Trophoblast cell (in vitro differentiated cells and primary cell): ENCODE measurements around the gene TBCD.

Experiments
- DNase-seq, 2 donors: peaks; one replicate each; pipeline ENCODE4 v3.0.0-alpha.2; 2016
- H2AFZ ChIP-seq: 2 replicates; pipeline ENCODE4 v1.6.1; 2013; ENCODE audit warnings: low read length, moderate library complexity, mild to moderate bottlenecking; ENCODE audit not compliant: insufficient read depth, poor library complexity
- H2AK5ac ChIP-seq: 2 replicates; pipeline ENCODE4 v1.6.1; 2013; ENCODE audit warnings: mild to moderate bottlenecking, low read length
- H2BK120ac ChIP-seq: 2 replicates; pipeline ENCODE4 v1.6.1; 2013; ENCODE audit warnings: low read length, mild to moderate bottlenecking, moderate library complexity; ENCODE audit not compliant: insufficient read depth, poor library complexity
- H2BK12ac ChIP-seq: 2 replicates; pipeline ENCODE4 v1.6.1; 2013; ENCODE audit warnings: mild to moderate bottlenecking, low read length, moderate library complexity
- H2BK5ac ChIP-seq: 2 replicates; pipeline ENCODE4 v1.6.1; 2013; ENCODE audit warnings: low read length, low read depth, moderate library complexity, mild to moderate bottlenecking; ENCODE audit not compliant: poor library complexity
- H3K14ac ChIP-seq: 2 replicates; pipeline ENCODE4 v1.6.1; 2013; ENCODE audit warnings: mild to moderate bottlenecking, low read length
- H3K18ac ChIP-seq: 2 replicates; pipeline ENCODE4 v1.6.1; 2013; ENCODE audit warnings: mild to moderate bottlenecking, low read length
- H3K23ac ChIP-seq: 2 replicates; pipeline ENCODE4 v1.6.1; 2013; ENCODE audit warnings: low read length
- H3K27ac ChIP-seq: 2 replicates; pipeline ENCODE4 v1.5.1; 2013; ENCODE audit warnings: low read depth, mild to moderate bottlenecking, inconsistent platforms, low read length, moderate library complexity
- H3K27me3 ChIP-seq: 2 replicates; pipeline ENCODE4 v1.6.1; 2013; ENCODE audit warnings: inconsistent platforms, mild to moderate bottlenecking, low read length, moderate library complexity; ENCODE audit not compliant: insufficient read depth
- H3K36me3 ChIP-seq, 2 experiments: 1 replicate in 1 of 2; 2 replicates in 1 of 2; pipeline ENCODE4 v1.6.1; 2013; ENCODE audit warnings: low read length in 2 of 2, mild to moderate bottlenecking in 2 of 2, moderate library complexity in 1 of 2; ENCODE audit not compliant: insufficient read depth in 2 of 2, control insufficient read depth in 1 of 2
- H3K4ac ChIP-seq: 2 replicates; pipeline ENCODE4 v1.6.1; 2013; ENCODE audit warnings: low read depth, mild to moderate bottlenecking, low read length, moderate library complexity
- H3K4me1 ChIP-seq, 2 experiments: 1 replicate in 1 of 2; 2 replicates in 1 of 2; pipeline ENCODE4 v1.6.1; 2013; ENCODE audit warnings: low read length in 2 of 2, mild to moderate bottlenecking in 2 of 2, moderate library complexity in 1 of 2; ENCODE audit not compliant: insufficient read depth in 2 of 2, control insufficient read depth in 1 of 2
- H3K4me2 ChIP-seq: 2 replicates; pipeline ENCODE4 v1.6.1; 2013; ENCODE audit warnings: inconsistent platforms, mild to moderate bottlenecking, low read length, moderate library complexity
- H3K4me3 ChIP-seq: 2 replicates; pipeline ENCODE4 v1.5.1; 2013; ENCODE audit warnings: mild to moderate bottlenecking, low read depth, low read length, inconsistent platforms
- H3K79me1 ChIP-seq: one replicate; pipeline ENCODE4 v1.6.1; 2013; ENCODE audit warnings: low read length
- H3K79me2 ChIP-seq: 2 replicates; pipeline ENCODE4 v1.6.1; 2013; ENCODE audit warnings: low read length, mild to moderate bottlenecking; ENCODE audit not compliant: control insufficient read depth, insufficient read depth, poor library complexity
- H3K9ac ChIP-seq: 2 replicates; pipeline ENCODE4 v1.6.1; 2013; ENCODE audit warnings: mild to moderate bottlenecking, low read length
- H3K9me3 ChIP-seq: 2 replicates; pipeline ENCODE4 v1.6.1; 2013; ENCODE audit warnings: low read depth, mild to moderate bottlenecking, control low read depth, inconsistent platforms, low read length; ENCODE audit not compliant: insufficient read depth
- H4K12ac ChIP-seq: 2 replicates; pipeline ENCODE4 v1.6.1; 2013; ENCODE audit warnings: low read depth, mild to moderate bottlenecking, low read length, moderate library complexity
- H4K8ac ChIP-seq: 2 replicates; pipeline ENCODE4 v1.6.1; 2013; ENCODE audit warnings: low read depth, mild to moderate bottlenecking, low read length, moderate library complexity
- H4K91ac ChIP-seq: one replicate; pipeline ENCODE4 v1.6.1; 2013; ENCODE audit warnings: low read depth, mild to moderate bottlenecking, low read length, moderate library complexity
- WGBS: extraction: QIAGEN DNeasy Blood & Tissue Kit; methylation state at CpG from one replicate; pipeline ENCODE4 v1.1.7; 2013; ENCODE audit warnings: missing lambda C conversion rate; ENCODE audit not compliant: insufficient read length, insufficient coverage; ENCODE audit errors: extremely low coverage; 5-methylcytosine and 5-hydroxymethylcytosine counted together

TBCD gene

GRCh38 chr17:82942166-82943130 lies 190.6 kb downstream of the TBCD start:
- H4K12ac ChIP-seq = no peak overlapping the region
- H2BK5ac ChIP-seq = no peak overlapping the region
- H3K4me3 ChIP-seq = no peak overlapping the region
- no peak overlapping the region for H4K91ac ChIP-seq
- H2AK5ac ChIP-seq = no peak overlapping the region
- no peaks in the 10 kb centered on the region for H3K79me1 ChIP-seq
- no peak overlapping the region for H3K4me2 ChIP-seq
- H3K18ac ChIP-seq = no peak overlapping the region
- H3K9ac ChIP-seq = no peak overlapping the region
- H4K8ac ChIP-seq = no peak overlapping the region
- no peak overlapping the region for H3K4ac ChIP-seq
- no peak overlapping the region for H3K27ac ChIP-seq
- no peak overlapping the region for H2BK120ac ChIP-seq
- H3K14ac ChIP-seq = no peak overlapping the region
- peaks cover 55 to 60% of the 10 kb centered on the region in 2 experiments for H3K36me3 ChIP-seq
- no peaks in the 10 kb centered on the region for H3K4me1 ChIP-seq
- no peaks in the 10 kb centered on the region for H3K79me2 ChIP-seq
- H3K27me3 ChIP-seq = no peaks in the 10 kb centered on the region
- H3K9me3 ChIP-seq = peaks cover 29% of the 10 kb centered on the region
- no peak overlapping the region for H3K23ac ChIP-seq
- H2BK12ac ChIP-seq = no peak overlapping the region
- H2AFZ ChIP-seq = no peak overlapping the region
- WGBS = no CpG with 5 or more reads among the region's 18 CpGs
- no peak for DNase-seq

- Histone ChIP-seq H3K27me3 (no peaks in the 10 kb centered on the region), H3K14ac (no peak overlapping the region), H3K79me1 (no peaks in the 10 kb centered on the region), H4K91ac (no peak overlapping the region), H3K4me3 (no peak overlapping the region), H3K9me3 (peaks cover 37% of the 10 kb centered on the region), H2BK12ac (no peak overlapping the region), H3K79me2 (no peaks in the 10 kb centered on the region), H4K12ac (no peak overlapping the region), H3K18ac (no peak overlapping the region), H2BK120ac (no peak overlapping the region), H3K4ac (no peak overlapping the region), H3K9ac (no peak overlapping the region), H2BK5ac (no peak overlapping the region), H3K4me1 (no peaks in the 10 kb centered on the region), H2AK5ac (no peak overlapping the region), H2AFZ (no peak overlapping the region), H4K8ac (no peak overlapping the region), H3K4me2 (no peak overlapping the region), H3K27ac (no peak overlapping the region), H3K23ac (no peak overlapping the region), H3K36me3 (peaks cover 49 to 53% of the 10 kb centered on the region in 2 experiments)
- DNase-seq = no peak
- no CpG with 5 or more reads among the region's 7 CpGs for WGBS
Observed at GRCh38 chr17:82943339-82943738, 191.5 kb downstream of the TBCD start.

- Histone ChIP-seq H2BK5ac (no peak overlapping the region), H3K4ac (no peak overlapping the region), H3K4me2 (no peak overlapping the region), H4K12ac (no peak overlapping the region), H3K36me3 (peaks cover 49 to 51% of the 10 kb centered on the region in 2 experiments), H2AK5ac (no peak overlapping the region), H3K27ac (no peak overlapping the region), H3K4me3 (no peak overlapping the region), H4K91ac (no peak overlapping the region), H3K18ac (no peak overlapping the region), H2AFZ (no peak overlapping the region), H4K8ac (no peak overlapping the region), H3K23ac (no peak overlapping the region), H3K14ac (no peak overlapping the region), H2BK12ac (no peak overlapping the region), H3K27me3 (no peaks in the 10 kb centered on the region), H3K4me1 (no peaks in the 10 kb centered on the region), H3K9ac (no peak overlapping the region), H3K79me2 (no peaks in the 10 kb centered on the region), H3K9me3 (peaks cover 40% of the 10 kb centered on the region), H3K79me1 (no peaks in the 10 kb centered on the region), H2BK120ac (no peak overlapping the region)
- no CpG with 5 or more reads among the region's 8 CpGs for WGBS
- DNase-seq = no peak
Observed at GRCh38 chr17:82943751-82944150, 191.9 kb downstream of the TBCD start.

GRCh38 chr17:82944990-82945389 lies 193.1 kb downstream of the TBCD start:
- no peak overlapping the region for H2BK12ac ChIP-seq
- H3K27ac ChIP-seq = no peak overlapping the region
- no peak overlapping the region for H4K8ac ChIP-seq
- no peak overlapping the region for H4K12ac ChIP-seq
- H3K9me3 ChIP-seq = peaks cover 43% of the 10 kb centered on the region
- no peaks in the 10 kb centered on the region for H3K27me3 ChIP-seq
- H4K91ac ChIP-seq = no peak overlapping the region
- H2AFZ ChIP-seq = no peak overlapping the region
- no peak overlapping the region for H3K23ac ChIP-seq
- no peak overlapping the region for H3K14ac ChIP-seq
- DNase-seq = no peak
- H3K4ac ChIP-seq = no peak overlapping the region
- H3K79me1 ChIP-seq = no peaks in the 10 kb centered on the region
- no peak overlapping the region for H3K18ac ChIP-seq
- H3K4me1 ChIP-seq = no peaks in the 10 kb centered on the region
- no peak overlapping the region for H2BK120ac ChIP-seq
- H2AK5ac ChIP-seq = no peak overlapping the region
- no peak overlapping the region for H2BK5ac ChIP-seq
- no peak overlapping the region for H3K9ac ChIP-seq
- H3K4me2 ChIP-seq = no peak overlapping the region
- no peak overlapping the region for H3K4me3 ChIP-seq
- H3K79me2 ChIP-seq = no peaks in the 10 kb centered on the region
- H3K36me3 ChIP-seq = peaks cover 39 to 44% of the 10 kb centered on the region in 2 experiments
